ENCODE data around the gene FOXN3.

The FOXN3 gene

DNA sequence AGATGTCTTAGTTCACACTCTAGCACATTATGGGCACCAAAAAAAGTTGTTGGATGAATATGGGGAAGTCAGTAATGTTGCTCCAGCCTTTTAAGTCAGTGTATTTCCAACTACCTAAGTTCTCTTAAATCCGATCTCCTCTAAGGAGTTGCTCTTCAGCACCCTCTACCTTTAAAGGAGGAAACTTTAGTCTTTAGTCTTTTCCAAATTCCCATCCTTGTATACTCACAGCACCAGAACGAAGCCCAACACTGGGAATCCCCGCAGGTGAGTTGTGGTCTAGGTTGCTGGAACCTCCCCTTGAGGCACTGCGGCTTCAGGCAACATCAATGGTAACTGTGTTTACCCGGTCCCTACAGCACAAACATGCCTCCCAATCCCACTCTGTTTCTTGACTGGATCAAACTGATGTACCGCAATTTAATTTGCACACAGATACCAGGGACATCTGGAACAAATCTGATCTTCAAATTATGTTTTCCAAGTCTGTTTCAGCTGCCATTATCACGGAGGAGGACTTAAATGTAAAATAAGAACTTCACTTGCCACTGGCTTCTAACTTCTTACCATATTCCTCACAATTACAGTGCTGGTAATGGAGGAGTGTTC, 179.0 kb downstream of the FOXN3 start:
- TF ChIP-seq BHLHE40 (IDR thresholded peaks at IDR 0.05; ENCODE audit: borderline replicate concordance): no peak
- TF ChIP-seq, protein P1, sequence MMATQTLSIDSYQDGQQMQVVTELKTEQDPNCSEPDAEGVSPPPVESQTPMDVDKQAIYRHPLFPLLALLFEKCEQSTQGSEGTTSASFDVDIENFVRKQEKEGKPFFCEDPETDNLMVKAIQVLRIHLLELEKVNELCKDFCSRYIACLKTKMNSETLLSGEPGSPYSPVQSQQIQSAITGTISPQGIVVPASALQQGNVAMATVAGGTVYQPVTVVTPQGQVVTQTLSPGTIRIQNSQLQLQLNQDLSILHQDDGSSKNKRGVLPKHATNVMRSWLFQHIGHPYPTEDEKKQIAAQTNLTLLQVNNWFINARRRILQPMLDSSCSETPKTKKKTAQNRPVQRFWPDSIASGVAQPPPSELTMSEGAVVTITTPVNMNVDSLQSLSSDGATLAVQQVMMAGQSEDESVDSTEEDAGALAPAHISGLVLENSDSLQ (IDR thresholded peaks at IDR 0.05): no peak
- no peak for TF ChIP-seq L3MBTL2 (conservative IDR thresholded peaks at IDR 0.05)
- no peak for TF ChIP-seq ARNT (IDR thresholded peaks at IDR 0.05)
- POLR2A ChIA-PET: no interaction called here
- CTCF ChIA-PET: no interaction called here
- peak; percentile 13 for DNase-seq (ENCODE audit: extremely low spot score)

DNA sequence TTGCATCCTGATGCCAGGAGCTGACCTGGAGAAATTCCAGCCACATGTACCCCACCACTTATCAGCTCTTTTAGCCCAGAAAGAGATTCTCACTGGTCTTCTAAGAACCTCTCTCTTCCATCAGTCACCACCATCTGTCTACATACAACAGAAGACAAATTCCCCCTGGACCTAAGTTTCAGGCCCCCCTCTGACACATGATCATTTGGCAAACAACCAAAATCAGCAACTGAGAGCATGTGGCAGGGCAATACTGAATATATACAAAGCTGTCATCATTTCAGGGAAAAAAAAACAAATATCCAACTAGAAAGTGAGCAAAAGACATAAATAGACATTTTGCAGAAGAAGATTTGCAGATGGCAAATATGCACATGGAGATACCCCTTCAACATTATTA, 180.2 kb downstream of the FOXN3 start:
- TF ChIP-seq BHLHE40 (IDR thresholded peaks at IDR 0.05; ENCODE audit: borderline replicate concordance) (no peak), FOXK2 (IDR thresholded peaks at IDR 0.05) (no peak), HDGF (IDR thresholded peaks at IDR 0.05; ENCODE audit: borderline replicate concordance) (no peak), SUZ12 (IDR thresholded peaks at IDR 0.05) (no peak), ELF4 (IDR thresholded peaks at IDR 0.05) (no peak), ZNF384 (IDR thresholded peaks at IDR 0.05) (no peak), FOXM1 (IDR thresholded peaks at IDR 0.05; ENCODE audit: borderline replicate concordance) (no peak), TARDBP (IDR thresholded peaks at IDR 0.05) (no peak), LEF1 (IDR thresholded peaks at IDR 0.05; ENCODE audit: borderline replicate concordance) (no peak), FOXA1 (IDR thresholded peaks at IDR 0.05) (no peak), CTBP1 (IDR thresholded peaks at IDR 0.05; ENCODE audit: borderline replicate concordance) (no peak), ARNT (IDR thresholded peaks at IDR 0.05) (no peak), L3MBTL2 (conservative IDR thresholded peaks at IDR 0.05) (no peak)
- TF ChIP-seq, protein P1 (IDR thresholded peaks at IDR 0.05): no peak
- no peak for DNase-seq (ENCODE audit: extremely low spot score)
- CTCF ChIA-PET: no interaction called here
- POLR2A ChIA-PET: no interaction called here

DNA sequence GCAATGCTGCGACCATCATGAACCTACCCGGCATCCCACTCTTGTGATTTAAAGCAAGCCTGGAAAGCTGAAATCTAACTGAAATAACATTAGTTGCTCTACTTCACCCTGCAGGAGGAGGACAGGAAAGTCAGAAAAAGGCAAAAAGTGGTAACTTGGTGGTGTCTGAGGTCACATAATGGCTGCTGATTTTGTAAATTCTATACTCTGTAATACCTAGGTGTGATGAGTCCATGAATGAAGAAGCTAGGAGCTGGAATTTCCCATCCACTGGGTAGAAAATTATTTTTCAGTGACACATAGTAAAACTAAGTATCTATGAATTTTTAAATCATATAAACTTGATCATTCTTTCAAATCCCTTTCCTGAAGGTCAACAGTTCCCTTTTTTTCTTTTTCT, 183.8 kb downstream of the FOXN3 start:
- POLR2A ChIA-PET: no interaction called here
- no peak for DNase-seq (ENCODE audit: extremely low spot score)
- TF ChIP-seq BHLHE40 (IDR thresholded peaks at IDR 0.05; ENCODE audit: borderline replicate concordance) (no peak), ARNT (IDR thresholded peaks at IDR 0.05) (no peak)
- CTCF ChIA-PET: no interaction called here

DNA sequence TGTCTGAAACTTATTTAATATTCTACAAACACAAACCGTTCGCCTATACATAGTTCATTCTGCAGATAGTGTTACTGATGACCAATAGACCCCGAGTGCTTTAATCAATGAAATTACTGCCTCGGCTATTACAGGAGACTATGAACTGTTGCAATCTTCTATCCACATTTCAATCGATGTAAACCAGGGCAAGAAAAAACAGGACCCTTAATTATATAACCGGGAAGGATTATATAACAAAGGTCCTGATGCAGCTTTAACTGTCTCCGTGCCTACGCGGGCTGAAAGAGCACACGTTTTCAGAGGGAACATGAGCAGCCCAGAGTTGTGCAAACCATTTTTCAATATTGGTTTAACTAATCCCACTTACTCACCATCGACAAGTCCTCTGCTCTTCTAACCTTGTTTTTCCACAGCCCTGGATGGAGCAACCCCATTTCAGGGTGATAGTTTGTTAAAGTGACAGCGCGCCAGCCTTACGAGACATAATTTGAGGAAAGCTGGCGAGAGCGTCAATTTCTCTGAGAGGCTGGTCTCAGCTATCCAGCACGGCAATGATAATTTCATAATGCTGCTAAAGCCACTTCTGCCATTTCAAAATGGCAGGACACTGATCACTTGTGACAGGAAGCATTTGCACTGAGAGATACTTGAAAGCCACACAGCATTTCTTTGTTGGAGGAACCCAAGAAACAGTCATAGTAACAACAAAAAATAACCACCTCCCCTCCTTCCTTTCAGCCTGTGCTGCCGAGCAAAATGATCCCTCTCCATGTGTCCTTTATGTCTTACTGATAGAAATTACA, 184.6 kb downstream of the FOXN3 start:
- no peak for DNase-seq (ENCODE audit: extremely low spot score)
- ChIA-PET POLR2A (no interaction called here), CTCF (interaction anchor here (0.6 kb wide), 1 partner anchor 24 kb away, joined by 3 read pairs; no protein-coding TSS in a partner anchor)
- TF ChIP-seq, protein P1 (IDR thresholded peaks at IDR 0.05): no peak
- TF ChIP-seq BHLHE40 (IDR thresholded peaks at IDR 0.05; ENCODE audit: borderline replicate concordance) (no peak), FOXK2 (IDR thresholded peaks at IDR 0.05) (no peak), FOXA1 (IDR thresholded peaks at IDR 0.05) (no peak), CTBP1 (IDR thresholded peaks at IDR 0.05; ENCODE audit: borderline replicate concordance) (no peak)

DNA sequence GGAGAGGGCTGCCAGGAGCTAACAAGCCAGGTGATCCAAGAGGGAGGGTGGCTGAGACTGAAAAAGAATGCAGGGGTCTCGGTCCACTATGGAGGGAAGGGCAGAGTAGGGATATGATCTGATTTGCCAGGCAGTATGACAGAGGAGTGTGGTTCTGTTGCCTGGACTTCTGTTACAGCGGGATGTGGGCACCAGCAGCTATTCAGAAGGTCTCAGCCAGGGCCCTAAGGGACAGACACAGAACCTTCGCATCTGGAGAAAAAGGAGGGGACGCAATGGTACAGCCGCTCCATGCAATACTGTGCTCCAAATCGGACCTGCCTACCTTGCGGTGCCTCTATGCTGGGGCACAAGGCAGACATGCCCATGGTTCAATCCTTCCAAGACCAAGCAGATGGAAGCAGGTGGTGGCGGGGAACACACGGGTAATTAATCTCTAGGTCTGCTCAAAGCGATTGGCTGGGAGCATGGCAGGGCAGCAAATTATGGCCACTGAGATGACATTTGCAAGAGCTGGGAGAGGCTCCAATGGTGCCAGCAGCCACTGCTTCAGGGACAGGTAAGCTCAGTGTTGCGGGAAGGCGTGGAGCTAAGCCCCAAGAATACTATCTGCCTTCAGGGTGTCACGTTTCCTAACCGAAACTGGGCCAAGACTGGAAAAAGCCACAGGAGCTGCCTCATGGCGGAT, 185.5 kb downstream of the FOXN3 start:
- CTCF ChIA-PET: interaction anchor here (0.6 kb wide), 1 partner anchor 23 kb away, joined by 3 read pairs; no protein-coding TSS in a partner anchor
- DNase-seq (ENCODE audit: extremely low spot score): no peak
- TF ChIP-seq LEF1 (IDR thresholded peaks at IDR 0.05; ENCODE audit: borderline replicate concordance) (no peak), FOXK2 (IDR thresholded peaks at IDR 0.05) (no peak), FOXA1 (IDR thresholded peaks at IDR 0.05) (no peak), ELF4 (IDR thresholded peaks at IDR 0.05) (no peak), SP1 (IDR thresholded peaks at IDR 0.05) (no peak), SUZ12 (IDR thresholded peaks at IDR 0.05) (no peak)
- POLR2A ChIA-PET: no interaction called here

DNA sequence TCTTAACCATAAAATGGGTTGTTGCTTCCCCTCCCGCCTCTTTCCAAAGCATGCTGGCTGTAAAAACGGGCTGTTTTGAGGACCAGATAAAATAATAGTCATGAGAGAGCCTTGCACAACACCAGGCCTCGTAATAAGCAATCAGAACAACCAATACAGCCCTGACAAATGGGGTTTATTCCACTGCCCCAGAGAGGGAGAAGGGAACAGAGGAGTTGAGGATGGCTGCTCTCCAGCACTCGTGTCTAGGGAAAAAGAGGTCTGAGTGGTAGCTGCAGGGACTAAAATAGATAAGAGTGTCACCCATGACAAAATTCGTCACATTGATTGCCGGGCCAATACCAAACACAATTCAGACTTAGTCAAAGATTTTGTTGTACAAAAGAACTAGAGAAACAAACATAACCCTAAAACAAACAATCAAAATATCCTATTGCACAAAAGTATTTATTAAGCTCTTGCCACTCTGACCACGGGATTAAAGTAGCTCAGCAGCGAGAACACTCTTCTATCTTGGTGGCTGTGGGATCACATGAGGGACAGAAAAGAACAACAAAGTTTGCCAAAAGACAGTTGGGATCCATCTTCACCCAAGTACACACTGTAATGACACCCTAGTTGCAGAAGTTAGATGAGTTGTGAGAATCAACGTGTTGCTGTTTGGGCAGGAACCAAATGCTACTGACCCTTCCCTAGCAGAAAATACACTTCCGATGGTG, 188.0 kb downstream of the FOXN3 start:
- POLR2A ChIA-PET: no interaction called here
- no peak for TF ChIP-seq FOXA1 (IDR thresholded peaks at IDR 0.05)
- no peak for TF ChIP-seq LEF1 (IDR thresholded peaks at IDR 0.05; ENCODE audit: borderline replicate concordance)
- TF ChIP-seq BHLHE40 (IDR thresholded peaks at IDR 0.05; ENCODE audit: borderline replicate concordance): no peak
- no peak for TF ChIP-seq NFRKB (IDR thresholded peaks at IDR 0.05)
- peak; percentile 46; the same call in 1 of the 2 replicates for TF ChIP-seq L3MBTL2 (conservative IDR thresholded peaks at IDR 0.05)
- no peak for TF ChIP-seq CTBP1 (IDR thresholded peaks at IDR 0.05; ENCODE audit: borderline replicate concordance)
- CTCF ChIA-PET: no interaction called here
- DNase-seq (ENCODE audit: extremely low spot score): no peak
